ENCODE measurements around the gene MEF2D. TPM values are rescaled to one million over a fixed set of nuclear protein-coding genes. Genes with fewer than 3 reads are reported as not detected.
A peak's percentile ranks its signal among the peaks of the same experiment; 100 is the strongest.

The MEF2D gene
- total RNA-seq, 1 donor from 2014 or later = 59.2 TPM

- DNase-seq (ENCODE audit: low read depth) = no peak
Measured at GRCh38 chr1:156430866-156431265, 69.7 kb downstream of the MEF2D start.

GRCh38 chr1:156430303-156430702 is 70.3 kb downstream of the MEF2D start:
- DNase-seq (ENCODE audit: low read depth) = no peak

- no peak for DNase-seq (ENCODE audit: low read depth)
Measured at GRCh38 chr1:156429313-156430060, 71.1 kb downstream of the MEF2D start.

GRCh38 chr1:156428746-156429288 is 71.8 kb downstream of the MEF2D start:
- DNase-seq (ENCODE audit: low read depth) = no peak

- DNase-seq (ENCODE audit: low read depth) = no peak
Measured at GRCh38 chr1:156427957-156428356, 72.6 kb downstream of the MEF2D start.

GRCh38 chr1:156425943-156426342 is 74.6 kb downstream of the MEF2D start:
- no peak for DNase-seq (ENCODE audit: low read depth)

- DNase-seq (ENCODE audit: low read depth) = no peak
Measured at GRCh38 chr1:156424806-156425432, 75.7 kb downstream of the MEF2D start.

GRCh38 chr1:156423422-156424352 is 76.9 kb downstream of the MEF2D start:
- no peak for DNase-seq (ENCODE audit: low read depth)

- DNase-seq (ENCODE audit: low read depth) = no peak
Measured at GRCh38 chr1:156422602-156423091, 77.9 kb downstream of the MEF2D start.

- DNase-seq (ENCODE audit: low read depth) = no peak
Measured at GRCh38 chr1:156421939-156422601, 78.5 kb downstream of the MEF2D start.

- peak; percentile 64 for DNase-seq (ENCODE audit: low read depth)
Measured at GRCh38 chr1:156421062-156421938, 79.3 kb downstream of the MEF2D start.

GRCh38 chr1:156420205-156421061 is 80.1 kb downstream of the MEF2D start:
- DNase-seq (ENCODE audit: low read depth) = no peak

GRCh38 chr1:156419854-156420204 is 80.7 kb downstream of the MEF2D start:
- no peak for DNase-seq (ENCODE audit: low read depth)

GRCh38 chr1:156418416-156419070 is 82.0 kb downstream of the MEF2D start:
- DNase-seq (ENCODE audit: low read depth) = no peak

- no peak for DNase-seq (ENCODE audit: low read depth)
Measured at GRCh38 chr1:156417401-156418020, 83.1 kb downstream of the MEF2D start.

- no peak for DNase-seq (ENCODE audit: low read depth)
Measured at GRCh38 chr1:156416993-156417392, 83.6 kb downstream of the MEF2D start.

GRCh38 chr1:156414461-156415064 is 86.0 kb downstream of the MEF2D start:
- DNase-seq (ENCODE audit: low read depth) = peak; percentile 9
